Measurements from ENCODE around the gene ITPR1. TPM values are rescaled to one million over a fixed set of nuclear protein-coding genes. Genes with fewer than 3 reads are reported as not detected.

Gene ITPR1
- total and polyA plus RNA-seq, 11 donors: 8.9 to 55.8 (median 19.9) TPM

DNA sequence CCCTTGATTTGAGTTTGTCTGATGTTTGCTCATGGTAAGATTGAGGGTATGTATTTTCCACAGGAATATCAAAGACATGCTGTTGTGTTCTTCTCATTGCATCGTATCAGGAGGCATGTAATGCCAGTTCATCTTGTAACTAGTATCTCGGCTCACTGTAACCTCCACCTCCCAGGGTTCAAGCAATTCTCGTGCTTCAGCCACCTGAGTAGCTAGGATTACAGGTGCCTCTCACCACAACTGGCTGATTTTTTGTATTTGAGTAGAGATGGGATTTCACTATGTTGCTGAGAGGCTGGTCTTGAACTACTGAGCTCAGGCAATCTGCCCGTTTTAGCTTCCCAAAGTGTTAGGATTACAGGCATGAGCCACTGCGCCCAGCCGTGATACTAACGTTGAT is 323.2 kb downstream of the ITPR1 start:
- DNase-seq (no peak), ATAC-seq (no peak)
- 97 to 99% (median 98%) methylated on average over 7 of the region's 7 CpGs for WGBS, 4 donors
- intact Hi-C loops (cut with DNase I): no loop called here
- TF ChIP-seq POLR2A (IDR thresholded peaks at IDR 0.05): no peak
- TF ChIP-seq, protein P1, sequence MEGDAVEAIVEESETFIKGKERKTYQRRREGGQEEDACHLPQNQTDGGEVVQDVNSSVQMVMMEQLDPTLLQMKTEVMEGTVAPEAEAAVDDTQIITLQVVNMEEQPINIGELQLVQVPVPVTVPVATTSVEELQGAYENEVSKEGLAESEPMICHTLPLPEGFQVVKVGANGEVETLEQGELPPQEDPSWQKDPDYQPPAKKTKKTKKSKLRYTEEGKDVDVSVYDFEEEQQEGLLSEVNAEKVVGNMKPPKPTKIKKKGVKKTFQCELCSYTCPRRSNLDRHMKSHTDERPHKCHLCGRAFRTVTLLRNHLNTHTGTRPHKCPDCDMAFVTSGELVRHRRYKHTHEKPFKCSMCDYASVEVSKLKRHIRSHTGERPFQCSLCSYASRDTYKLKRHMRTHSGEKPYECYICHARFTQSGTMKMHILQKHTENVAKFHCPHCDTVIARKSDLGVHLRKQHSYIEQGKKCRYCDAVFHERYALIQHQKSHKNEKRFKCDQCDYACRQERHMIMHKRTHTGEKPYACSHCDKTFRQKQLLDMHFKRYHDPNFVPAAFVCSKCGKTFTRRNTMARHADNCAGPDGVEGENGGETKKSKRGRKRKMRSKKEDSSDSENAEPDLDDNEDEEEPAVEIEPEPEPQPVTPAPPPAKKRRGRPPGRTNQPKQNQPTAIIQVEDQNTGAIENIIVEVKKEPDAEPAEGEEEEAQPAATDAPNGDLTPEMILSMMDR (IDR thresholded peaks at IDR 0.05): no peak
- Histone ChIP-seq H3K4me1 (peaks cover 0 to 14% (median 0%) of the 10 kb centered on the region in 12 donors), H3K4me3 (no peak overlapping the region), H3K9me3 (peaks cover 0 to 19% (median 2%) of the 10 kb centered on the region in 12 donors), H3K36me3 (peaks cover 0 to 85% (median 60%) of the 10 kb centered on the region in 9 donors), H3K27me3 (no peaks in the 10 kb centered on the region), H3K27ac (no peak overlapping the region)

DNA sequence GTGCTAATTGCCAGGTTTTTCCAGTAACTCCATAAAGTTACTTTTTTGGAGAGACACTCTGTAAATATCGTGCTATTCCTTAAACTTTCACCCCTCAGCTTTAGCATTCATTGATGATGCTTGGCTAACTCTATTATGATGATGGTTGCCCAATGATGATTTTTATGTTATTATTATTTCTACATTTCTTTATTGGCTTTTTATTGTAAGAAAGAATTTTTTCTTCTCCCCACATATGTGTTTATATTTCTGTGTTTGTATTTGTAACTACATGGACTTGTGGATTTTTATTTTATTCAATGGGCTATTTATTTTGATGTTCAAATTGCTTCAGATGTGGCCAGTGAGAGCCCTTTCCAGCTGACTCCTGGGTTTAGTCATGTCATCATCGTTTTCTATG is 323.6 kb downstream of the ITPR1 start:
- Histone ChIP-seq H3K36me3 (peaks cover 0 to 86% (median 60%) of the 10 kb centered on the region in 9 donors), H3K27ac (no peak overlapping the region), H3K4me3 (no peak overlapping the region), H3K4me1 (peaks cover 0 to 18% (median 0%) of the 10 kb centered on the region in 12 donors), H3K27me3 (no peaks in the 10 kb centered on the region), H3K9me3 (peaks cover 0 to 19% (median 2%) of the 10 kb centered on the region in 12 donors)
- intact Hi-C loops (cut with DNase I): no loop called here
- TF ChIP-seq, protein P1 (IDR thresholded peaks at IDR 0.05): no peak
- TF ChIP-seq POLR2A (IDR thresholded peaks at IDR 0.05): no peak
- DNase-seq (no peak), ATAC-seq (no peak)
- 56 to 78% (median 72%) methylated on average over 2 of the region's 2 CpGs for WGBS, 4 donors

DNA sequence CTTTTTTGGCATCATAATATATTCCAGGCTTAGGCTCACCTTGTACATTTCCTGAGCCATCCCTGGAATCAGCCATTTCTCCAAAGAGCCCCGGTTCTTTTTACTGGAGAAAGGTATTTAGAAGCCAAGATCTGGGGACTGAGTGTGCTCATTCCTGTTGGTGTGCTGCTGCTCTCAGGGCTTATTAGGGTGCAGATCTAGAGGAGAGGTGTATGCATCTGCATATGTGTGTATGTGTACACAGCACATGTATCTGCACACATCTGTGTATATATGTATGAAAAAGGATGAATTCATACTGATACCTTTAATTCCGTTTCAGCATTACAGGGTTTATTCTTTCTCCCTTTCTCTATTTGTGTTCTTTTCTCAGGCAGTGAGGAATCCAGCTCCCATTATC is 324.0 kb downstream of the ITPR1 start:
- peaks cover 0 to 18% (median 0%) of the 10 kb centered on the region in 12 donors for H3K4me1 ChIP-seq
- H3K27me3 ChIP-seq: no peaks in the 10 kb centered on the region
- intact Hi-C loops (cut with DNase I): no loop called here
- no peak for ATAC-seq
- WGBS, 4 donors: 71 to 95% (median 77%) methylated on average over 2 of the region's 2 CpGs
- no peak for DNase-seq
- no peak overlapping the region for H3K27ac ChIP-seq
- TF ChIP-seq POLR2A (IDR thresholded peaks at IDR 0.05): no peak
- TF ChIP-seq, protein P1 (IDR thresholded peaks at IDR 0.05): no peak
- peaks cover 0 to 19% (median 2%) of the 10 kb centered on the region in 12 donors for H3K9me3 ChIP-seq
- no peak overlapping the region for H3K4me3 ChIP-seq
- peaks cover 0 to 90% (median 63%) of the 10 kb centered on the region in 9 donors for H3K36me3 ChIP-seq

DNA sequence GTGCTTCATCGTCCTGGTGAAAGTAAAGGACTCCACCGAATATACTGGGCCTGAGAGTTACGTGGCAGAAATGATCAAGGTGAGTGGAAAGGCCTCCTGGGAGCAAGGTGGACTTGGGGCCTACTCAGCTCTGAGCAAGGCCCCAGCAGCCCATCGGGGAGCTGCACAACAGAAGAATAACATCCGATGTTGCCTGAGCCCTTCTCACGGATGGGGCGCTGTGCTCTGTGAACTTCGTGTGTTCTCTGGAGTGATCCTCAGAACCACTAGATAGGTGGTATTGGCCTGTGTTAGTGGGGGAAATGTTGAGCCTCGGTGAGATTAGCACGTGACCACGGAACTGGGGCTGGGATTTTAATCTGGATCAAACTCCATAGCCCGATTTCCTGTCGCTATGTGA is 325.0 kb downstream of the ITPR1 start:
- peaks cover 0 to 19% (median 2%) of the 10 kb centered on the region in 12 donors for H3K9me3 ChIP-seq
- 95 to 96% (median 96%) methylated on average over 13 of the region's 13 CpGs for WGBS, 4 donors

More for the DNA sequence above, 325.0 kb downstream of the ITPR1 start:
- no peak for TF ChIP-seq POLR2A (IDR thresholded peaks at IDR 0.05)
- TF ChIP-seq, protein P1 (IDR thresholded peaks at IDR 0.05): no peak
- intact Hi-C loops (cut with DNase I): no loop called here
- H3K27ac ChIP-seq: no peak overlapping the region
- peaks cover 0 to 18% (median 0%) of the 10 kb centered on the region in 12 donors for H3K4me1 ChIP-seq
- peaks cover 0 to 92% (median 58%) of the 10 kb centered on the region in 9 donors for H3K36me3 ChIP-seq
- H3K4me3 ChIP-seq: no peak overlapping the region
- DNase-seq (no peak), ATAC-seq (no peak)
- H3K27me3 ChIP-seq: no peaks in the 10 kb centered on the region

All from heart left ventricle (tissue), 16 donors.